Astrocyte (in vitro differentiated cells and primary cell): ENCODE measurements around the gene KDM2B.

ENCODE experiments used
- EZH2 ChIP-seq: IDR thresholded peaks from 2 replicates; pipeline ENCODE4 v1.6.1; 2012; ENCODE audit warnings: mild to moderate bottlenecking, low read length, inconsistent platforms; ENCODE audit not compliant: insufficient read depth
- TF ChIP-seq, protein P1 (sequence below): IDR thresholded peaks from 2 replicates; pipeline ENCODE4 v1.5.1; 2011; ENCODE audit warnings: low read depth, mild to moderate bottlenecking, inconsistent platforms, low read length, moderate library complexity; ENCODE audit not compliant: insufficient read depth

DNA sequence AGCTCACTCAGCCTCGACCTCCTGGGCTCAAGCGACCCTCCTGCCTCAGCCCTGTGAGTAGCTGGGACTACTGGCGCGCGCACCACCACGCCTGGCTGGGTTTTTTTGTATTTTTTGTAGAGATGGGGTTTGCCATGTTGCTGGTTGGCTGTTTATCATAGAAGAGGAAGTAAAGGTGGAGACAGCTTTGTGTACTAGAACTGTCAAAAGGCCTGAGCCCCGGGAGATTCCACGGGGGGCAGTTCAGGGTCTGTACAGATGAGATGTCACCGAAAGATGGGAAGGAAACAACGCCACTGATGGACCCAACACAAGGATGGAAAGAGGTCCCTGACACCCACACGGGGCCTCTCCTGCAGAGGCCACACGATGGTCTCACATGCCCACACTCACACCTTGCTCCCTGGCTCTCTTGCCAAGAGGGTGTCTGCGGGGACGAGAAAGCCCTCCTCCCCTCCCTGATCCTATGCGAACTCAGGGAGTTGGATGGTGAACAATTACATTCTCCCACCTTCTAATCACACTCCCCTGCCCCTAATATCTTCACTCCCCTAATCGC is 66.6 kb downstream of the KDM2B start:
- TF ChIP-seq, protein P1, sequence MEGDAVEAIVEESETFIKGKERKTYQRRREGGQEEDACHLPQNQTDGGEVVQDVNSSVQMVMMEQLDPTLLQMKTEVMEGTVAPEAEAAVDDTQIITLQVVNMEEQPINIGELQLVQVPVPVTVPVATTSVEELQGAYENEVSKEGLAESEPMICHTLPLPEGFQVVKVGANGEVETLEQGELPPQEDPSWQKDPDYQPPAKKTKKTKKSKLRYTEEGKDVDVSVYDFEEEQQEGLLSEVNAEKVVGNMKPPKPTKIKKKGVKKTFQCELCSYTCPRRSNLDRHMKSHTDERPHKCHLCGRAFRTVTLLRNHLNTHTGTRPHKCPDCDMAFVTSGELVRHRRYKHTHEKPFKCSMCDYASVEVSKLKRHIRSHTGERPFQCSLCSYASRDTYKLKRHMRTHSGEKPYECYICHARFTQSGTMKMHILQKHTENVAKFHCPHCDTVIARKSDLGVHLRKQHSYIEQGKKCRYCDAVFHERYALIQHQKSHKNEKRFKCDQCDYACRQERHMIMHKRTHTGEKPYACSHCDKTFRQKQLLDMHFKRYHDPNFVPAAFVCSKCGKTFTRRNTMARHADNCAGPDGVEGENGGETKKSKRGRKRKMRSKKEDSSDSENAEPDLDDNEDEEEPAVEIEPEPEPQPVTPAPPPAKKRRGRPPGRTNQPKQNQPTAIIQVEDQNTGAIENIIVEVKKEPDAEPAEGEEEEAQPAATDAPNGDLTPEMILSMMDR: no peak
- no peak for TF ChIP-seq EZH2
